Occipital lobe (tissue), 2 donors: ENCODE results near the gene UPF3A. TPM values are rescaled to one million over a fixed set of nuclear protein-coding genes. Genes with fewer than 3 reads are reported as not detected.

Source experiments
- DNase-seq: peaks from one replicate; lab custom pipeline; 2025; lab: John Stamatoyannopoulos, UW
- total RNA-seq: library from RNA; depleted of rRNA; stranded (reverse); fragments of >200 nt; gene quantifications from one replicate; pipeline ENCODE4 v1.2.3, GENCODE V29; 2014

Gene UPF3A
- total RNA-seq, 1 donor from 2014 or later, result 53.0 TPM

DNA sequence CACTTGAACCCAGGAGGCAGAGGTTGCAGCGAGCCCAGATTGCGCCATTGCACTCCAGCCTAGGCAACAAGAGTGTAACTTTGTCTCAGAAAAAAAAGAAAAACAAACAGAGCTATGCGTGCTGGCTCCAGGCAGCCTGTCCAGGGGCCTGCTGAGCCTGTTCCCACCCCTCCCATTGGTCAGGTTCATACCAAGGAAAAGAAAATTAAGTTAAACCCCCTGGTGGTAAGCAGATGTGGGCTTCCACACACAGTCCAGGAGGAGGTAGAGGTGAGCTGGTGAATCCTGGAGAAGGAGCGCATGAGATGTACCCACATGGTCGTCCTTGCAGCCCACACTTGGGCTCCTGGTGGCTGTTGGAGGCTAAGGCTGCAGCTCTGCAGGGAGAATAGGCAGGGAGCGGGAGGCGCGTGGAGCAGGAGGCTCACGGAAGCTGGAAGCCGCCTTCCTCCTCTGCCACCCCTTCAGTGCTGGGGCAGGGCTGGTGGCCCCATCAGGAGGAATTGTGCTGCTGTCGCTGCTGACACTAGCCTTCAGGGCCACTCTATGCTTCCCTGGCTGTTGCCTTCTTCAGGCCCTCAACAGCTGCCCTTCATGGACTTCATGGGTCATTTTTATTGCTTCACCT is 22.4 kb downstream of the UPF3A start:
- no peak for DNase-seq

DNA sequence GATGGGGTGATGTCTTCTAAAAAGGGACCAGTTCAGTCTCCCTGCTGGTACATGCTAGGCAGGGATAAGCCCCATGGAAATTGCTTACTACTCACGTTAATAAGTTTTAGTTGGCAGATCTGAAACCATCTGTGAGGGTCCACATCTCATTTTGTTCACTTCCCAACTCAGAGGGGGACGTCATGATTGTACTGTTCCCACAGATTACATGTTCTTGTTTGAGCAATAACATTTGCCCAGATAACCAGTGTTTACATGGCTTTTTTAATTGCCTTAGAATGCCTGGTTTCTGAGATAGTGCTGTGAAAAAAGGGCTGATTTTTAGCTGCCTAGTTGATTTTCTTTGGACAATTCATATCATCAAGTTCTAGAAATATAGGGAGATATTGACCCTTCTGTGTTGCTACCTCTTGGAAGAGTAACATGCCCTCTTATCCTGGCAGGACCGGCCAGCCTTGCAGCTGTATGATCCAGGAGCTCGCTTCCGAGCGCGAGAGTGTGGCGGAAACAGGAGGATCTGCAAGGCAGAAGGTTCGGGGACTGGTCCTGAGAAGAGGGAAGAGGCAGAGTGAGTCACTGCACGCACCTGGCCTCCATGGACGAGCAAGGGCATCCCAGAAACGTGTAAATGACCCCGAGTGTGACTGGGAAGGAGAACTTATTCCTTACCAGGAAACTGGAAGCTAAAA is 23.1 kb downstream of the UPF3A start:
- DNase-seq, result no peak

DNA sequence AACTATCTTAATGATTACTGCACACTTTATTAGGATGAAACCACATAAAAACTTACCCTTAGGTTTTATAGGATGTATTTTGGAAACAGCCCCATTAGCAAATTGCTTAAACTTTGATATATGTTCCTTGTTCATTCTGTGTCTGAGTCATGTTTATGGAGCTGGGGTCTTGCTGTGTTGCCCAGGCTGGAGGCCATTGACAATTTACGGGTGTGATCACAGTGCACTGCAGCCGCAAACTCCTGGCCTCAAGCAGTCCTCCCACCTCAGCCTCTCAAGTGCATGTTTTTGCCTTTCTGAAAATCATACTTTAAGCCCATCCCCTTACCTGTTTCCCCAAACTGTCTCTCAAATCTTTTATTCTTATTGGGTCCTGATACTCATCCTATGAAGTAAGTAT is 27.7 kb downstream of the UPF3A start:
- DNase-seq, result no peak

DNA sequence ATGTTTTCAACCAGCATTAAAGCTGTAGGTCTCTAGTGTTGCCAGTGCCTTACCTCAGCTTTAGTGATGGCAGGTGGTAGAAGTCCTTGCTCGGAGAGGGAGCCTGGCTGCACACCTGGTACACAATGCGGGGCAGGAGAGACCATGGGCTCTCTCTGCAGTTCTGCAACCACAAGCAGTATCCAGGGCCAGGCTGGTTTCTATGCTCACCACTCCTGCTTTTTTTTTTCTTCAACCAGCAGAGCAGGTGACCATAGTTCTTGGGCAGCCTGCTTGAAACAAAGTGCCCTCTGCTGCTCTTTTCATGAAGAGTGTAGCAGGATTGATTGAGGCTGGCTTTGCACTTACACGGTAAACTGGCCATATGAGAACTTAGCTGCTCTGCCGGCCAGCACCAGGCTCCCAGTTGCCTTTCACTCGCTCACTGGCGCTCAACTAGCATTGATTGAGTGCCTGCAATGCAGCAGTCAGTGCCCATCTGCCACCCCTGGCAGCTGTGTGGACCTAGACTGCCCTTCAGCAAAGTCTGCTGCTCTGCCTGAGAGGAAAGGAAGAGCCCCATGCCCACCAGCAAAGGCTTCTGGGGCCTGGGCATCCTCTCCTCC is 28.5 kb downstream of the UPF3A start:
- DNase-seq, result no peak

DNA sequence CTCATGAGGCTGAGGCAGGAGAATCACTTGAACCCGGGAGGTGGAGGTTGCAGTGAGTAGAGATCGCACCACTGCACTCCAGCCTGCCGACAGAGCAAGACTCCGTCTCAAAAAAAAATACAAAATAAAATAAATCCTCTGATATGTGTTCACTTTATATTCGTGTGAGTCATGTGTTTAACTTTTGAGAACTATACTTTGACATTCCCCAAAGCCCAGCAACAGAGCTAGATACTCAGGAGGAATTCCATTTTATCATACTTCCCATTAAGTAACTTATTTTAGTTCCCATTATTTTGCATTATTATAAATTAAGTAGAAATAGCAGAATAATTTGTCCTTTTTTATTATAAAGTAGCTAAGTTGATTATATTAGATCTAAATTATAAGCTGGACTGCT is 29.6 kb downstream of the UPF3A start:
- DNase-seq, result no peak

DNA sequence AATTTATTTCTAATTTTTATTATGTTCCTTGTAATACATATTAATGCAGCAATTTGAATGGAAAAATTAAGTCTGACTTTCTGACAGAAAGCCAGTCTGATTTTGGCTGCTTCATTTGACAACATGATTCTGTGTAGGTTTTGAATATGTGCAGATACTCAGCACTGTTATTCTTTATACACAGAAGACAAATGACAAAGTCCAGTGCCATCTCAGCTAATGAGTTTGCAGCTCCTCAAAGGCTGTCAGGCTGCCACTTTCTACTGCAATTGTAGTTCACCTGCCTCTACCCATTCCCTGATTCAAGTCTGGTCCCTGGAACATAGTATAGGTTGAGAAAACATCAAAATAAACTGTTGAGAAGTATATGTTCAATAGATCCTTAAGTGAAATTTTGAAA is 30.0 kb downstream of the UPF3A start:
- no peak for DNase-seq

DNA sequence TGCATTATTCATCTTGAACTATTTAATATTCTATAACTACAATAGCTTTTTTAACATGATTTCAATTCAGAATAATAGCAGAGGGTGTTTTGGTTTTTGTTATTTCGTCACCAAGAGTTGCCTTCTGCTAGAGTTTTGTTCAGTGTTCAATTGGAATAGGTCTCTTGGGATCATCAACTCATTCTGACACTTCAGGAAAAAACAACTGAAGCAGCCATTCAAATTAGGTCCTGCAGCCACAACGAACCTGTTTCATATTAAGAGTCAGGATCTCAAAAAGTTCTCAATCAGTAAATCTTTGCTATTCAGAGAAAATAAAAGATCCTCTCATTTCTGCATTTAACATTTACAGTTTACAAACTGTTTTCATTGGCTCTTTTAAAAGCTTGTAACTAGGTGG is 30.5 kb downstream of the UPF3A start:
- no peak for DNase-seq

DNA sequence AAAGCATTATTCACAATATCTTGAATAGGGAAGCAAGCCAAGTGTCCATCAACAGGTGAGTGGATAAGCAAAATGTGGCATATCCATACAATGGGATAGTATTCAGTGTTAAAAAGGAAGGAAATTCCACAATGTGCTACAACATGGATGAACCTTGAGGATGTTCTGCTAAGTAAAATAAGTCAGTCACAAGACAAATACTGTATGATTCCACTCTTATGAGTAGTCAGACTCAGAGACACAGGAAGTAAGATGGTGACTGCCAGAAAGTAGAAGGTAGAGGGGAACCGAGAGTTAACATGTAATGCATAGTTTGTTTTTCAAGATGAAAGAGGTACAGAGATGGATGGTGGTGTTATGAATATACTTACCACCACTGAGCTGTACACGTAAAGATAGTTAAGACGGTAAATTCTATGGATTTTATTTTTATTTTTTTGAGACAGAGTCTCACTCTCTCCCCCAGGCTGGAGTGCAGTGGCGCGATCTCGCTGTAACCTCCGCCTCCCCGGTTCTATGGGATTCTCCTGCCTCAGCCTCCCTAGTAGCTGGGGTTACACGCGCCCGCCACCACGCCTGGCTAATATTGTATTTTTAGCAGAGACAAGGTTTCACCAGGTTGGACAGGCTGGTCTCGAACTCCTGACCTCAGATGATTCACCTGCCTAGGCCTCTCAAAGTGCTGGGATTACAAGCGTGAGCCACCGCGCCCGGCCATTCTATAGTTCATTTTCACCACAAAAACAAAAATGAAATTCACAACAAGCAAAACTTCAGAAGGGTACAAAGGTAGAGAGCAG is 31.9 kb downstream of the UPF3A start:
- no peak for DNase-seq

DNA sequence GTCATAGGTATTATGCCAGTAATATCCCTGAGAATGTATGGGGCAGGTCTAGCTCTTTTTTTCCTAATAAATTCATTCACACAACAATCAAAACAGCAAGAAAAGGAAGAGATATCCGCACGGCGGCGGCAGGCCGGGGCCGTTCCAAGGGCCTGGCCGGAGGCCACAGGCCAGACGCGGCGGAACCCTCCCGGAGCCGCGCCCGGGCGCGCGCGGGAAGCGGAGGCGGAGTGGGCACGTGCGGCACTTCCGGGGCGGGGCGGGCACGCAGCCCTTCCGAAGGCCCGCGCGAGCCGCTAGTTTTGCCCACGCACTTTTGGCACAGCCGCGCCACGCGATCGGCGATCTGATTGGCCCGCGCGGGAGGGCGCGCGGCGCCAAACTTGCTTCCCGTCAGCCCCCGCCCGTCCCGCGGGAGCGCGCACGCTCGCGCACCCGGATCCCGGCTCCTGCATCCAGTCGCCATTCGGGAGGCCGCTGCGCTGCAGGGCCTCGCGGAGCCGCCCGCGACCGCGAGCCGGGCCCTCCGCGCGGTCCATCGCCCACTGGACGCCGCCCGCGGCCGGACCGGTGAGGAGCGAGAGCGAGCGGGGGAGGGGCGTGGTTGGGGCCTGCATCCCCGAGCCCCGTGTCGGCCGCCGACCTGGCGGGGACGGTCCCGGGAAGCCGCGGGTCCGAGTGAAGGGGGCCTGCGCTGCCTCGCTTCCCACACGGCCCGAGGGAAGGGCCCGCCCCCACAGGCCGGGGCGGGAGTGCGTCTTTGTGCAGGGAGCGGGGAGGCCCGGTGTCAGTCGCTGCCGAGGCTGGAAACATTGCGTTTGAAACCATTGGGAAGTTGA is 32.9 kb downstream of the UPF3A start, which contains the start of gene CHAMP1:
TSS of gene CHAMP1 (plus strand) at position 430 of the 839 bp plus-strand sequence. CDS start 9,340 bp downstream, outside the sequence.
- DNase-seq, result peak; percentile 91

DNA sequence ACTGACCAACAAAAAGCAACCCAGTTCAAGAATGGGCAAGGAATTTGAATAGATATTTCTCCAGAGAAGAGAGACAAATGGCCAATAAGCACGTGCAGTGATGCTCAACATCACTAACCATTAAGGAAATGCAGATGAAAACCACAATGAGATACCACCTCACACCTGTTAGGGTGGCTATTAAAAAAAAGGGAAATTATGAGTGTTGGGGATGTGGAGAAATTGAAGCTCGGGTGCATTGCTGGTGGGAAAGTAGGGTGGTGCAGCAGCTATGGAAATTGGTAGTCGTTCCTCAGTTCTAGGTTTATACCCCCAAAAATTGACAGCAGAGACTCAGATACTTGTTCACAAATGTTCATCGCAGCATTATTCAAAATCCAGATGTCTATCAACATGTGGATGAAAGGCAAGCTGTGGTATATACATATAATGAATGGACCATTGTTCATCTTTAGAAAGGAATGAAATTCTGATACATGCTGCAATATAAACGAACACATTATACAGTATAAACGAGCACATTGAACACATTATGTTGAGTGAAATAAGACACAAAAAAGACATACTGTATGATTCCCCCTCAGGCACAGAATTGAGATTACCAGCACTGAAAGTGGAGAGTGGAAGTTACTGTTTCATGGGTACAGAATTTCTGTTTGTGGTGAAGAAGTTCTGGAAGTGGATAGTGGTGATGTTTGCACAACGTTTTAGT is 33.8 kb downstream of the UPF3A start:
- DNase-seq, result no peak

DNA sequence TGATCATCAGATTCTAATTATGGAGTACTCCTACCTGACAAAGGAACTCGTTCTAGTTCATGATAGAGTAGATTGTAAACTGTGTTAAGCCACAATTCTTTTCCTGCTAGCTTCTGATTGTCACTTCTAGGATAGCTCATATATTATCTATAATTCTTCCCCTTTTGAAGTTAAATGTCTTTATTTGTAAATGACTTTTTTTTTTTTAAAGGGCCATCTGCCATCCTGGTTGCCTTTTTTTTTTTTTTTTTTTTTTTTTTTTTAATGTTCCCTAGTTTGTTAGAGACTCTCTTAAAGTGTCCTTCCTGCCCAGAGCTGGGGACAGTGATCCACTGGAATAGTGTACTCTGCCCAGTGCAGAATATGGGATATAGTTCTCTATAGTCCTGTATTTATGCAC is 37.2 kb downstream of the UPF3A start:
- no peak for DNase-seq

DNA sequence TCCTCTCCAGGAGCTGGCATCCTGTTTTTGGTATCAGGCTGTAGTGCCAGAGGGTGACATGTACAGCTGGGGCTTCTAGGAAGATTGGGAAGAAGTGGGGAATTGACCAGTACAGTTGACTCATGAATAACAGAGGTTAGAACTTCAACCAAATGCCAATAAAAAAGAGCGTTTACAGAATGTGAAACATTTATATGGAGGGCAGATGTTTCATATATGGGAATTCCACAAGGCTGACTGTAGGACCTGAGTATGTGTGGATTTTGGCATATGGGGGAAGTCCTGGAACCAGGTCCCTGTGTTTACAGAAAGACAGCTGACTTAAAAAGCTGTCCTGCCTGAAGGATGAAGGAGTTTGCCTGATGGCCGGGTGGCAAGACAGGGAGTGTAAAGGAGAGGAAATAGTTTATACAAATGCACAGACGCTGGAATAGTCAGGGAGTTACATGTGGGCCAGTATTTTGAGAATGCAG is 38.1 kb downstream of the UPF3A start:
- no peak for DNase-seq

DNA sequence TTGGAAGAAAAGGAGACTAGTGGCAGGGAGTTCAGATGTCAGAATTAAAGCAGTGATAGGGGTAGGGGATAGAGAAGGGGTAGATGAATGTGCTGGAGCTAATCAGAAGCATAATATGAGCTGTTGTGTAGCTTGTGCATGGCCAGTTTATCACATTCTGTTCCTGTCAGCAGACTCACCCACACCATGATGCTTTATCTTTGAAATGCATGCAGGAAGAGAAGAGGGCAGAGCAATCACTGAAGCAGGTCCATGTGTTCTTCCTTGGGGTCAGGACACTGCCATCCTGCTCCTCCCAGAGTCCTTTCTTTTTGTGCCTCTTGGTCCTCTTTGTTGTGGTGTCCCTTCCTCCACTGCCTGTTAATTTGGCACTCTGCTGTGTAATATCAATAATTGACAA is 38.7 kb downstream of the UPF3A start:
- DNase-seq, result no peak

DNA sequence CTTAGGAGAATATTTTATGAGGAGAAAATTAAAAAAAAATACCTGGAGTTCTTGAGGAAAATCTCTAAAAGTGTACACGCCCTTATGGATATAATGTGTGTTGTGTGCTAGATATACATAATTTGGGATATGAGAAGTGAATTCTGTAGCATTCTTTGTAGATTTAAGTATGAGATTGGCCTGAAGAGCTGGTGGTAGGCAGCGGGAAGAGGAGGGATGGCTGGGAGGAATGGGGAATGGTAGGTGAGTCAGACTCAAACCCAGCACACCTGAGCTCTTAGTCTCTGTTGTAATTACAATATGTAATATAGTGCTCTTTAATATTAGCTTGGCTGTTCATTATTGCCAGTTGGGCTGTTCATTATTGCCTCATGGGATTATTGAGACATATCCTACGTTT is 39.9 kb downstream of the UPF3A start:
- no peak for DNase-seq

DNA sequence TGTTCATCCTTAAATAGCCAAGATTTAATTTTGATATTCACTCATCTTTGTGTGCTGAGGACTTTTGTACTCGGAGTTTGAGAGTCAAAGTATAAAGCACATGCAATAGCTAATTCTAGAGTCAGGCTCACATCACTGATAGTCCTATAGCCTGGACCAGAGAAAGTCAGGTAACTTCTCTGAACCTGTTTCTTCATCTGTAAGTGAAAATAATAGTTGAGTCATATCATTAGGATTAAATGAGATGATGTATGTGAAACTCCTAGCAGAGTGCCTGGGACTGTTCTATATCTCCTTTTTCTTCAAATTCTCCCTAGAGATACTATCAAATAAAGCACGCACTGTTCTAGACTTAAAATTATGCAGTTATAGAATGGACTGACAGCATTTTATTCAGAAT is 41.9 kb downstream of the UPF3A start:
- no peak for DNase-seq

DNA sequence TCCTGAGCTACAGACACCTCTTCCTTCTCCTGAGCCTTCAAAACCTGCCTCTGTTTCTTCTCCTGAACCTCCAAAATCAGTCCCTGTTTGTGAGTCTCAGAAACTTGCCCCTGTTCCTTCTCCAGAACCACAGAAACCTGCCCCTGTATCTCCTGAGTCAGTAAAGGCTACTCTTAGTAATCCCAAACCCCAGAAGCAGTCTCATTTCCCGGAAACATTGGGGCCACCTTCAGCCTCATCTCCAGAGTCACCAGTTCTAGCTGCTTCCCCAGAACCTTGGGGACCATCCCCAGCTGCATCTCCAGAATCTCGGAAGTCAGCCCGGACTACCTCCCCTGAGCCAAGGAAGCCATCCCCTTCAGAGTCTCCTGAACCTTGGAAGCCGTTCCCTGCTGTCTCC is 42.9 kb downstream of the UPF3A start:
- DNase-seq, result no peak

DNA sequence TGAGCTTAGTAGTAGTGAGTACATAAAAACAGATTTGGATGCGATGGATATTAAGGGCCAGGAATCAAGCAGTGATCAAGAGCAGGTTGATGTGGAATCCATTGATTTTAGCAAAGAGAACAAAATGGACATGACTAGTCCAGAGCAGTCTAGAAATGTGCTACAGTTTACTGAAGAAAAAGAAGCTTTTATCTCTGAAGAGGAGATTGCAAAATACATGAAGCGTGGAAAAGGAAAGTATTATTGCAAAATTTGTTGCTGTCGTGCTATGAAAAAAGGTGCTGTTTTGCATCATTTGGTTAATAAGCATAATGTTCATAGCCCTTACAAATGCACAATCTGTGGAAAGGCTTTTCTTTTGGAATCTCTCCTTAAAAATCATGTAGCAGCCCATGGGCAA is 44.3 kb downstream of the UPF3A start:
- DNase-seq, result no peak

DNA sequence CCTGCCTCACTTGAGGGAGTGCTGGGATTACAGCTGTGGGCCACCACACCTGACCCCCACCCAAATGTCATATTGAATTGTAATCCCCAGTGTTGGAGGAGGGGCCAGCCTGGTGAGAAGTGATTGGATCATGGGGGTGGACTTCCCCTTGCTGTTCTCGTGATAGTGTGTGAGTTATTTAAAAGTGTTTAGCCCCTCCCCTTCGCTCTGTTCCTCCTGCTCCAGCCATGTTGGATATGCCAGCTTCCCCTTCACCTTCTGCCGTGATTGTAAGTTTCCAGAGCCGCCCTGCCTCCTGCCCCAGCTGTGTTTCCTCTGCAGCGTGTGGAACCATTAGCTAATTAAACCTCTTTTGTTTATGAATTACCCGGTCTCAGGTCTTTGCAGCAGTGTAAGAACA is 46.6 kb downstream of the UPF3A start:
- DNase-seq, result no peak

DNA sequence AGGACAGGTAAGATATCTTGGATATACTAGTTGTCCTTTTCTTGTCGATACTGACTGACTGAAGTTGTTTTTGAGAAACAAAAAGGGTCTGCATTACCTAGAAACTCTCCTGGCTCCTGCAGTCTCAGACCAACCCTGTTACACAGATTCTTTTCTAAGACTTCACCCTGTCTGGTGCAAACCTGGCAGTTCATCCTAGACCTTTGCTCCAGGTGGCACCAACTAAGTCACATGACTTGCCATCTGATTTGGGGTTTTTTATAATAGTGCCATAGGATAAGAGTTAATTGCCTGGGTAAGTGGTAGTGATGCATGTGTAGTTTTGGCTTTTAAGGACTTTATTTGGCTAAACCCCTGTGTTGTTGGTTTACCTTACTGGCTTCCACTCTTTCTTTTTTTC is 47.2 kb downstream of the UPF3A start:
- DNase-seq, result no peak

DNA sequence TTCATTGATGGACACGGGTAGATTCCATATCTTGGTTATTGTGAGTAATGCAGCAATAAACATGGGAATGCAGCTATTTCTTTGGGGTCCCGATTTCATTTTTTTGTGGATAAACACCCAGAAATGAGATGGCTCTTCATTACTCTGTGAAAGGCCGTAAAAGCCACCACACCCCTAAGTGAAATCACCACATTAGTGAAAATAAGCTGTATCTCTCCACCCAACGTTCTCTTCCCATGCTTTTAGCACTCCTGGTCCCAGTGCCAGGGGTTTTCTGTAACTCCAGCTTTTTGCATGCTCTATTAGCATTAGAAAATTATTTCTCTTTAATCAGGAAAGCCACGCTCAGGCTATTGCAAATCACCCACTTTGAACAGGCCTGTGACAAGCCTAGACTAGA is 48.7 kb downstream of the UPF3A start:
- DNase-seq, result no peak
